Right atrium auricular region (tissue), 2 donors: ENCODE measurements around the gene ASAH2. TPM values are rescaled to one million over a fixed set of nuclear protein-coding genes. Genes with fewer than 3 reads are reported as not detected.

Experiments used
- DNase-seq: peaks from one replicate; pipeline ENCODE4 v3.0.0-alpha.2; 2019; ENCODE audit warnings: low spot score
- H3K27ac ChIP-seq, 2 donors: fragments of 200-600 bp; sonication (generic); 1 replicate in 1 of 2; 2 replicates in 1 of 2; pipeline ENCODE4 v1.5.1; 2016 to 2019
- H3K27me3 ChIP-seq, 2 donors: fragments of 200-600 bp; sonication (generic); one replicate each; pipeline versions ENCODE4 v1.5.1 to v1.6.0; 2017 to 2019
- H3K36me3 ChIP-seq: fragments of 200-600 bp; sonication (generic); one replicate; pipeline ENCODE4 v1.5.1; 2016
- H3K4me1 ChIP-seq, 2 donors: fragments of 200-600 bp; sonication (generic); one replicate each; pipeline versions ENCODE4 v1.5.1 to v1.6.0; 2017 to 2019
- H3K4me3 ChIP-seq, 2 donors: fragments of 200-600 bp; sonication (generic); 1 replicate in 1 of 2; 2 replicates in 1 of 2; pipeline ENCODE4 v1.5.1; 2017 to 2019; ENCODE audit warnings: mild to moderate bottlenecking in 1 of 2, moderate library complexity in 1 of 2
- H3K9me3 ChIP-seq, 2 donors: fragments of 200-600 bp; sonication (generic); one replicate each; pipeline ENCODE4 v1.5.1; 2019
- CTCF ChIP-seq, 2 donors: fragments of 200-600 bp; sonication (generic); IDR thresholded peaks; one replicate each; pipeline ENCODE4 v1.5.1; 2019; ENCODE audit warnings: antibody characterized with exemption in 2 of 2
- total RNA-seq, 2 donors: library from RNA; depleted of rRNA; stranded (reverse); fragments of >200 nt; gene quantifications; one replicate each; pipeline ENCODE4 v1.1.0, GENCODE V29; 2016

ASAH2 gene
- total RNA-seq, 2 donors from 2014 or later: 1.8 to 2.2 TPM

GRCh38 chr10:50281210-50281966, 30.1 kb upstream of the ASAH2 start:
- Histone ChIP-seq H3K4me3 (no peak overlapping the region), H3K27ac (no peak overlapping the region), H3K9me3 (no peaks in the 10 kb centered on the region), H3K36me3 (no peaks in the 10 kb centered on the region), H3K4me1 (no peaks in the 10 kb centered on the region), H3K27me3 (no peaks in the 10 kb centered on the region)
- no peak for DNase-seq
- TF ChIP-seq CTCF (IDR thresholded peaks at IDR 0.05): no peak

GRCh38 chr10:50280049-50280841, 28.9 kb upstream of the ASAH2 start:
- Histone ChIP-seq H3K36me3 (no peaks in the 10 kb centered on the region), H3K27ac (no peak overlapping the region), H3K27me3 (no peaks in the 10 kb centered on the region), H3K9me3 (no peaks in the 10 kb centered on the region), H3K4me3 (no peak overlapping the region), H3K4me1 (no peaks in the 10 kb centered on the region)
- TF ChIP-seq CTCF (IDR thresholded peaks at IDR 0.05): no peak
- no peak for DNase-seq

GRCh38 chr10:50279489-50279888, 28.2 kb upstream of the ASAH2 start:
- H3K9me3 ChIP-seq: no peaks in the 10 kb centered on the region
- H3K27ac ChIP-seq: no peak overlapping the region
- H3K4me3 ChIP-seq: no peak overlapping the region
- H3K4me1 ChIP-seq: no peaks in the 10 kb centered on the region
- no peaks in the 10 kb centered on the region for H3K36me3 ChIP-seq
- no peaks in the 10 kb centered on the region for H3K27me3 ChIP-seq
- no peak for TF ChIP-seq CTCF (IDR thresholded peaks at IDR 0.05)
- DNase-seq: no peak

- Histone ChIP-seq H3K27ac (no peak overlapping the region), H3K27me3 (no peaks in the 10 kb centered on the region), H3K4me3 (no peak overlapping the region), H3K36me3 (no peaks in the 10 kb centered on the region), H3K4me1 (no peaks in the 10 kb centered on the region), H3K9me3 (no peaks in the 10 kb centered on the region)
- no peak for DNase-seq
- peak; percentile 27 to 67 for TF ChIP-seq CTCF (IDR thresholded peaks at IDR 0.05)
Measured at GRCh38 chr10:50275650-50276235, 24.4 kb upstream of the ASAH2 start.

- H3K27me3 ChIP-seq: no peaks in the 10 kb centered on the region
- no peak for TF ChIP-seq CTCF (IDR thresholded peaks at IDR 0.05)
- no peaks in the 10 kb centered on the region for H3K9me3 ChIP-seq
- no peaks in the 10 kb centered on the region for H3K4me1 ChIP-seq
- no peak for DNase-seq
- no peak overlapping the region for H3K27ac ChIP-seq
- no peaks in the 10 kb centered on the region for H3K36me3 ChIP-seq
- no peak overlapping the region for H3K4me3 ChIP-seq
Measured at GRCh38 chr10:50272531-50272930, 21.2 kb upstream of the ASAH2 start.
